Measurements from ENCODE around the gene SIM2. TPM values are rescaled to one million over a fixed set of nuclear protein-coding genes. Genes with fewer than 3 reads are reported as not detected.

Gene SIM2
- total and polyA plus RNA-seq, 3 donors from 2014 or later: 0.19 to 0.90 (median 0.71) TPM

DNA sequence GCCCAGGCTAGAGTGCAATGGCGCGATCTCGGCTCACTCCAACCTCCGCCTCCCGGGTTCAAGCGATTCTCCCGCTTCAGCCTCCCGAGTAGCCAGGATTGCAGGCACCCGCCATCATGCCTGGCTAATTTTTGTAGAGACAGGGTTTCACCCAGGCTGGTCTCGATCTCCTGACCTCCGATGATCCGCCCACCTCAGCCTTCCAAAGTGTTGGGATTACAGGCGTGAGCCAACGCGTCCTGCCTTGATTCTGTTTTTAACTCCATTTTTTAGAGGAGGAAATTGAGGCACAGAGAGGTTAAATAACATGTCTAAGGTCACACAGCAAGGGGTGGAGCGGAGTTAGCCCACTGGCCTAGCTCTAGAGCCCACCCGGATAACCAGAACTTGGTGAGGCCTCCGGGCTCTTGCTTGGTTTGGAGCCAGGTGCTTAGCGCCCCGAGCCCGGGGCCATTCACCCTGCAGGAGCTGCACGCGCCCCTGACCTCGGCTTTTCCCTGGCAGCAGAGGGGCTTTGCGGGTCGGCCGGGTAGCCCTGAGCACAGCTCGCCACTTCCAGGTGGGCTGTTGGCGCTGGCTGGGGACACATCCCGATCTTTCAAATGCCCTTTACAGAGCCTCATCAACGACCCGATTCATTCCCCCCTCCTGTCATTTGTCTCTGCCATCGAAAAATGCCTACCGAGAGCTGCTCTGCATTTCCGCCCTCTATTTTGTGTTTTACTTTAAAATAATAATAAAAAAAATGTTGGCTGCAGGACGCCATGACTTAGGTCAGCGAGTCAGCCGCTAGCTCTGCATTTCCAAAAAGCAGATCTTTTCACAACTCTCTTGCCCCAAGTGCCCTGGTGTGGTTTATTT is 11.2 kb downstream of the SIM2 start:
- Histone ChIP-seq H3K4me1 (peaks cover 14% of the 10 kb centered on the region), H3K27me3 (no peaks in the 10 kb centered on the region), H3K4me3 (no peak overlapping the region), H3K9me3 (no peaks in the 10 kb centered on the region), H3K27ac (no peak overlapping the region), H3K36me3 (ENCODE audit: low read depth, missing control alignments) (no peaks in the 10 kb centered on the region)
- DNase-seq: no peak
- TF ChIP-seq, protein P1, sequence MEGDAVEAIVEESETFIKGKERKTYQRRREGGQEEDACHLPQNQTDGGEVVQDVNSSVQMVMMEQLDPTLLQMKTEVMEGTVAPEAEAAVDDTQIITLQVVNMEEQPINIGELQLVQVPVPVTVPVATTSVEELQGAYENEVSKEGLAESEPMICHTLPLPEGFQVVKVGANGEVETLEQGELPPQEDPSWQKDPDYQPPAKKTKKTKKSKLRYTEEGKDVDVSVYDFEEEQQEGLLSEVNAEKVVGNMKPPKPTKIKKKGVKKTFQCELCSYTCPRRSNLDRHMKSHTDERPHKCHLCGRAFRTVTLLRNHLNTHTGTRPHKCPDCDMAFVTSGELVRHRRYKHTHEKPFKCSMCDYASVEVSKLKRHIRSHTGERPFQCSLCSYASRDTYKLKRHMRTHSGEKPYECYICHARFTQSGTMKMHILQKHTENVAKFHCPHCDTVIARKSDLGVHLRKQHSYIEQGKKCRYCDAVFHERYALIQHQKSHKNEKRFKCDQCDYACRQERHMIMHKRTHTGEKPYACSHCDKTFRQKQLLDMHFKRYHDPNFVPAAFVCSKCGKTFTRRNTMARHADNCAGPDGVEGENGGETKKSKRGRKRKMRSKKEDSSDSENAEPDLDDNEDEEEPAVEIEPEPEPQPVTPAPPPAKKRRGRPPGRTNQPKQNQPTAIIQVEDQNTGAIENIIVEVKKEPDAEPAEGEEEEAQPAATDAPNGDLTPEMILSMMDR (IDR thresholded peaks at IDR 0.05): no peak
- TF ChIP-seq POLR2A (IDR thresholded peaks at IDR 0.05): no peak
- intact Hi-C loops (cut with DNase I; ENCODE audit: low total_unique reads): no loop called here
- WGBS, 2 donors: 11 to 16% methylated on average over 30 to 38 of the region's 38 CpGs

DNA sequence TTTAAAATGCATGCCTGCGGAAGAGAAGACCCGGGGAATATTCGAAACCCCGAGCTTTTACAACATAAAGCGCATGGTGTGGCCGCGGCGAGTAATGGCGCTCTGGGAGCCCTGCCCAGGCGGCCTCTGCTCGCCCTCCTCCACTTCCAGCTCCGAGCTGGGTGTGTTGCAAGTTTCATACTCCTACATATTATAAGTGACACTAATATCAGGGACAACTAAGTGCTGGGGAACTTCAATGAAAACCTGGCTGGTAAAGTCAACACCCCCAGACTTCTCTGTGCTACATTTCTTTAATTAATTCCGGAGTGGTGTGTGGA is 11.8 kb downstream of the SIM2 start:
- Histone ChIP-seq H3K4me3 (no peak overlapping the region), H3K36me3 (ENCODE audit: low read depth, missing control alignments) (no peaks in the 10 kb centered on the region), H3K9me3 (no peaks in the 10 kb centered on the region), H3K27me3 (no peaks in the 10 kb centered on the region), H3K4me1 (peaks cover 14% of the 10 kb centered on the region), H3K27ac (no peak overlapping the region)
- no peak for TF ChIP-seq POLR2A (IDR thresholded peaks at IDR 0.05)
- TF ChIP-seq, protein P1 (IDR thresholded peaks at IDR 0.05): no peak
- intact Hi-C loops (cut with DNase I; ENCODE audit: low total_unique reads): no loop called here
- WGBS, 2 donors: 17 to 22% methylated on average over 13 of the region's 13 CpGs
- DNase-seq: no peak

DNA sequence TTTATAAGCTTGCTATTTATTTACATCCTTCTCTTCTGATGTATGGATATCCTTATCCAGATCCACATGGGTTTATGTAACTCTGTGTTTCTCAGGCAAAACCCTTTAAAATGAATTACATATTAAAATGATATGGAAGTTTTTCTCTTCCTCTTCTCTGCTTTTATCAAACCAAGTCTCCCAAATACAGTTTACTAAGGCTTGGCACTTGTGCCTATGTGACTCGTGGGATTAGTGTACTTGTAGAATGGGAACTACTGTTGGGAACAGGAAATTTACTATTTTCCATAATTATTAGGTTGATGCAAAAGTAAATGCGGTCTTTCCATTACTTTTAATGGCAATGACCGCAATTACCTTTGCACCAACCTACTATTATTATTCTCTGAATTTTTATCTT is 14.8 kb downstream of the SIM2 start:
- intact Hi-C loops (cut with DNase I; ENCODE audit: low total_unique reads): no loop called here
- no peak overlapping the region for H3K27ac ChIP-seq
- DNase-seq: no peak
- TF ChIP-seq POLR2A (IDR thresholded peaks at IDR 0.05): no peak
- TF ChIP-seq, protein P1 (IDR thresholded peaks at IDR 0.05): no peak
- no peaks in the 10 kb centered on the region for H3K36me3 ChIP-seq (ENCODE audit: low read depth, missing control alignments)
- H3K4me1 ChIP-seq: peaks cover 2% of the 10 kb centered on the region
- H3K9me3 ChIP-seq: no peaks in the 10 kb centered on the region
- H3K27me3 ChIP-seq: no peaks in the 10 kb centered on the region
- H3K4me3 ChIP-seq: no peak overlapping the region
- WGBS, 2 donors: 58 to 64% methylated on average over 3 of the region's 3 CpGs

DNA sequence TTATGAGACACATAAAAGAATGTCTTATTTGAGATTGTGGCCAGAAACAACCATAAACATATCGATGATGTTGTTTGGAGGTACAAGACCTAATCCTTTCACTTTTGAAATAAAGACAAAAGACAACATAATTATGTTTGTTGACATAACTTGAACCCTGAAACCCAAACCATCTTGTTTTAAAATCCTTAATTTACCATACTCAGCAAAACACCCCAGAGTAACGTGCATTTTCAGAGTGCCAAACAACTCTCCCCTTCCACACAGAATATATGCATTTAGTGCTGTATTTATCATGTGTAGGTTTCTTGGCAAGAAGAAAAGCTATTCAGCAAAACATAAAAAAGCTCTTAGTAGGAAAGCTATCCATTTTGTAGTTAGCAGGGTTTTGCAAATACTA is 17.5 kb downstream of the SIM2 start:
- intact Hi-C loops (cut with DNase I; ENCODE audit: low total_unique reads): no loop called here
- no peaks in the 10 kb centered on the region for H3K27me3 ChIP-seq

More for the DNA sequence above, 17.5 kb downstream of the SIM2 start:
- TF ChIP-seq, protein P1 (IDR thresholded peaks at IDR 0.05): no peak
- no peak for TF ChIP-seq POLR2A (IDR thresholded peaks at IDR 0.05)
- Histone ChIP-seq H3K9me3 (no peaks in the 10 kb centered on the region), H3K36me3 (ENCODE audit: low read depth, missing control alignments) (no peaks in the 10 kb centered on the region), H3K4me3 (no peak overlapping the region), H3K4me1 (no peaks in the 10 kb centered on the region), H3K27ac (no peak overlapping the region)
- DNase-seq: no peak
- WGBS, 2 donors: 90 to 93% methylated on average over 2 of the region's 2 CpGs

Measured in testis (tissue), 3 donors.